GM12872 (cell line): ENCODE results near the gene PRKAG3.

Experiments used
- TF ChIP-seq, protein P1 (sequence below): IDR thresholded peaks from 3 replicates; pipeline ENCODE4 v1.5.1; 2011; ENCODE audit warnings: low read depth, mild to moderate bottlenecking, low read length, moderate library complexity; ENCODE audit not compliant: insufficient read depth

PRKAG3 gene

DNA sequence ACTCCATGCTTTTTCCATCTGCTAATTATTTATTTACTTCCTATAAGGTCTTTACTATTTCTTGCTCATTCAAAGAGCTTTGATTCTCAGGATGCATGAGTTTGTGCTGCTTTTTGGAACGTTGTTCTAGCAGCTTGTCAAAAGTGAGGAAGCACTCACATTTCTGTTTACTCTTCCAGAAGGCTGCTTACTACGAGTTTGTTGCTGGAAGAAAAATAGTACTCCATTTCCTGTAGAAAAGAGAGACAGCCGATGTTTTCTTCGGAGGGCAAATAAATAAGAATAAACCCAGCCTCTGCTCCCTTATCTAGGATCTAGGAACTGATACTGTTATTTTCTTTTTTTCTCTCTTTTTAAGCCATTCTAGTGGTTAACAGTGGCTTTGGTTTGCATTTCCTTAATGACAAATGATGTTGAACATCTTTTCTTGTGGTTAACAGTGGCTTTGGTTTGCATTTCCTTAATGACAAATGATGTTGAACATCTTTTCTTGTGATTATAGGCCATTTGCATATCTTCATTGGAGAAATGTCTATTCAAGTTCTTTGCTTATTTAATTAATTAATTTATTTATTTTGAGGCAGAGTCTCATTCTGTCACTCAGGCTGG is 29.1 kb downstream of the PRKAG3 start:
- TF ChIP-seq, protein P1, sequence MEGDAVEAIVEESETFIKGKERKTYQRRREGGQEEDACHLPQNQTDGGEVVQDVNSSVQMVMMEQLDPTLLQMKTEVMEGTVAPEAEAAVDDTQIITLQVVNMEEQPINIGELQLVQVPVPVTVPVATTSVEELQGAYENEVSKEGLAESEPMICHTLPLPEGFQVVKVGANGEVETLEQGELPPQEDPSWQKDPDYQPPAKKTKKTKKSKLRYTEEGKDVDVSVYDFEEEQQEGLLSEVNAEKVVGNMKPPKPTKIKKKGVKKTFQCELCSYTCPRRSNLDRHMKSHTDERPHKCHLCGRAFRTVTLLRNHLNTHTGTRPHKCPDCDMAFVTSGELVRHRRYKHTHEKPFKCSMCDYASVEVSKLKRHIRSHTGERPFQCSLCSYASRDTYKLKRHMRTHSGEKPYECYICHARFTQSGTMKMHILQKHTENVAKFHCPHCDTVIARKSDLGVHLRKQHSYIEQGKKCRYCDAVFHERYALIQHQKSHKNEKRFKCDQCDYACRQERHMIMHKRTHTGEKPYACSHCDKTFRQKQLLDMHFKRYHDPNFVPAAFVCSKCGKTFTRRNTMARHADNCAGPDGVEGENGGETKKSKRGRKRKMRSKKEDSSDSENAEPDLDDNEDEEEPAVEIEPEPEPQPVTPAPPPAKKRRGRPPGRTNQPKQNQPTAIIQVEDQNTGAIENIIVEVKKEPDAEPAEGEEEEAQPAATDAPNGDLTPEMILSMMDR: no peak

- TF ChIP-seq, protein P1: no peak
Observed at GRCh38 chr2:218799990-218800389, 31.6 kb downstream of the PRKAG3 start.

DNA sequence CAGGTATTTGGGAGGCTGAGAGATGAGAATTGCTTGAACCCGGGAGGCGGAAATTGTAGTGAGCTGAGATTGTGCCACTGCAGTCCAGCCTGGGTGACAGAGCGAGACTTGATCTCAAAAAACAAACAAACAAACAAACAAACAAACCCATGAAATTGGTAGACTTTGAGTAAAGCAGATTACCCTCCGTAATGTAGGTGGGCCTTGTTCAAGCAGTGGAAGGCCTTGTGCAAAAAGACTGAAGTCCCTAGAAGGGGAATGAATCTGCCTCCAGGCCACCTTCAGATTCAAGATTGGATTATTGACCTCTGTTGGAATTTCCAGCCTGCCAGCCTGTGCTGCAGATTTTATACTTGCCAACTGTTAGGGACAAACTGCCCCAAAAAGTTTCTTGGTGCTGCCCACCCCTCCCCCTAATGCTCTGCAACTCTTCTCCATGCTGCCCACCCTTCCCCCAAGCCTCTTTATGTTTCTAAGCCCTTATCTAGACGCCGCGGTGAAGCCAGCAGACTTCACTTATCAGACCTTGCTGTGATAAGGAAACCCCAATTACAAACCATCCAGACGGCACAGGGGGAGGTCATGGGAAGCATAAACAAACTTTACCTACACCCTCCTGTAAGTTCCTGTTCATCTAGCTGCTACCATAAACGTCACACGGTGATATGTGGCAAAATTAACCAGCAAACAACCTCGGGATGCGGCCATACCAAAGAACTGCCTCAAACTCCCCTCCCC is 32.7 kb downstream of the PRKAG3 start:
- TF ChIP-seq, protein P1: no peak

- TF ChIP-seq, protein P1: no peak
Observed at GRCh38 chr2:218796691-218797090, 34.9 kb downstream of the PRKAG3 start.

DNA sequence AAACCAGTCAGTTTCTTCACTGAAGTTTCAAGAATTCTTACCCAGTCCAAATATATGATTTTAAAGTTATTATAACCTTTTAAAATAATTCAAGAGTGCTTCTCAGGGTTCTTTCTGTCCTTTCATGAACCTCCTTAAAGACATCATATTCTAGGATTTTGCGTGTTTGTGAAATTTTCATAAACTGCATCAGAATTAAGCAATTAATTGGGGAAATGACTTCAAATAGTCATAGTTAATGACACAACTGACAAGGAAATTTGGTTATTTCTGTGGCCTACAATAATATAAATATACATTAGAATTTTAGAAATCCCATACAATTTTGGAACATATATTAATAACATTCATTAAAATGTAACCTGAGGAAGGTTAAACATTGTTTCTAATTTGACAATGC is 39.2 kb downstream of the PRKAG3 start:
- TF ChIP-seq, protein P1: no peak

DNA sequence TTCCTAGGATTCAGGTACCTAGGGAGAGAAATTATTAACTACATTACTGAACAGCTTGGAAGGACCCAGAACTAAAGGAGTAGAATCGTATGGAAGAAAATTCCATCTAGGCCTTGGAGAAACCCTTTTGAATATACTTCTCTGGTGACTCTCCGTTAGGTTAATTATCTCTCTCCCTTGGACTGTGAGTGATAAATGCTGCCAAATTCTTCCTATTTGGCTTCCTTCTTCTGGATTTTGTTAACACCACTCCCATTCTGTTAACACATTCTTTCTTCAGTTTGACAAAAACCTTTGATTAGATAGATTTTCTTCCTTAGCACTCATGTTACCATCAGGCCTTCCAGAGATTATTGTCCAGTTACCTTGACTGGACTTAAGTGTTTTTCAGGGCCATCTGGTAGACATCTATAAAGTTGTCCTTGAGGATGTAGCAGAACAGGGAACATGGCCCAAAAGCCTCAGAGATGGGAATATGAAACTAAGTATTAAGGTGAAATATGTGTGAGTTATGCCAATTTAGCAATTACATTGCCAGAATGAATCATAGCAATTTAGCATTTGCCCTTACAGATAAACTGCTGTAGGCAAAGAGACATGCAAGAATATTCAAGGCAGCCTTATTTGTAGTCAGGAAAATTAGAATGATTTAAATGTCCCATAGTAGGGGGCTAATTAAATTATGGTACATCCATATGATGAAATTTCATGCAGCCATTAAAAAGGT is 42.9 kb downstream of the PRKAG3 start:
- TF ChIP-seq, protein P1: no peak

DNA sequence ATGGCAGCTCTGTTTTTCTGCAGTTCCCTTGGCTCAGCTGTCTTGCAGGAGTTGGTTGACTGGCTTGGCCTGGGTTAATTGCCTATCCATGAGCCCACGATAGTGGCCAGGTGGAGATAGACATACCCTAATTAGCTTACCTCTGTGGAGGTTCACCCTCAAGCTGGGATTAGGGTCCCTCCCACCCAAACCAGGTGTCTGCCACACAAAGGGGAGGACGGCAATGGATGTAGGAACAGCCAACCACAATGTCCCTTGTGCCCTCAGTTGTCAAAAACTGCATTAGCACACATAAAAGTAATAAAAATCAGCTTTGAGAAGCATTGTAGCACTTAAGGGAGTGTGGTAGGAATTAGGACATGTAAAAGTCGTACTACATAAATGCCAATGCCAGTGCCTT is 45.5 kb downstream of the PRKAG3 start:
- TF ChIP-seq, protein P1: no peak
